Skin epidermis (tissue), 12 donors: ENCODE data around the gene XYLT1.

Source experiments
- H3K27ac ChIP-seq, 21 experiments: fragments of 200-600 bp; sonication (generic) in 11 of 21; one replicate each; pipeline ENCODE4 v1.5.0; 2020; ENCODE audit warnings: mild to moderate bottlenecking in 3 of 21, inconsistent platforms in 2 of 21, moderate library complexity in 2 of 21
- H3K4me3 ChIP-seq, 7 experiments: fragments of 200-600 bp; sonication (generic) in 2 of 7; one replicate each; pipeline ENCODE4 v1.5.0; 2020; ENCODE audit warnings: inconsistent platforms in 2 of 7, mild to moderate bottlenecking in 2 of 7, moderate library complexity in 1 of 7

XYLT1 gene

GRCh38 chr16:17465460-17465859 lies 5.3 kb downstream of the XYLT1 start:
- Histone ChIP-seq H3K27ac (no peak overlapping the region), H3K4me3 (no peak overlapping the region)

GRCh38 chr16:17463335-17463734 lies 7.4 kb downstream of the XYLT1 start:
- no peak overlapping the region for H3K4me3 ChIP-seq
- H3K27ac ChIP-seq: no peak overlapping the region

- Histone ChIP-seq H3K4me3 (no peak overlapping the region), H3K27ac (no peak overlapping the region)
These were observed 8.6 kb downstream of the XYLT1 start for GRCh38 chr16:17461951-17462729.

GRCh38 chr16:17460890-17461289 lies 9.9 kb downstream of the XYLT1 start:
- no peak overlapping the region for H3K27ac ChIP-seq
- H3K4me3 ChIP-seq: no peak overlapping the region

GRCh38 chr16:17459903-17460521 lies 10.7 kb downstream of the XYLT1 start:
- H3K27ac ChIP-seq: no peak overlapping the region
- H3K4me3 ChIP-seq: no peak overlapping the region

GRCh38 chr16:17457997-17458396 lies 12.8 kb downstream of the XYLT1 start:
- Histone ChIP-seq H3K27ac (no peak overlapping the region), H3K4me3 (no peak overlapping the region)

GRCh38 chr16:17457513-17457912 lies 13.2 kb downstream of the XYLT1 start:
- H3K4me3 ChIP-seq: no peak overlapping the region
- no peak overlapping the region for H3K27ac ChIP-seq

GRCh38 chr16:17454162-17454730 lies 16.5 kb downstream of the XYLT1 start:
- H3K27ac ChIP-seq: no peak overlapping the region
- no peak overlapping the region for H3K4me3 ChIP-seq

- H3K27ac ChIP-seq: peak overlapping the region in 1 of 21 experiments; percentile 33
- no peak overlapping the region for H3K4me3 ChIP-seq
These were observed 17.3 kb downstream of the XYLT1 start for GRCh38 chr16:17453364-17454038.

GRCh38 chr16:17452922-17453321 lies 17.8 kb downstream of the XYLT1 start:
- Histone ChIP-seq H3K27ac (no peak overlapping the region), H3K4me3 (no peak overlapping the region)

GRCh38 chr16:17451843-17452242 lies 18.9 kb downstream of the XYLT1 start:
- Histone ChIP-seq H3K4me3 (no peak overlapping the region), H3K27ac (peak overlapping the region in 2 of 21 experiments; percentile 42 to 72)

- H3K4me3 ChIP-seq: no peak overlapping the region
- H3K27ac ChIP-seq: no peak overlapping the region
These were observed 20.5 kb downstream of the XYLT1 start for GRCh38 chr16:17450291-17450690.

- no peak overlapping the region for H3K4me3 ChIP-seq
- H3K27ac ChIP-seq: peak overlapping the region in 13 of 21 experiments; percentile 3 to 83 (median 20)
These were observed 21.8 kb downstream of the XYLT1 start for GRCh38 chr16:17448640-17449638.

GRCh38 chr16:17447101-17447569 lies 23.6 kb downstream of the XYLT1 start:
- Histone ChIP-seq H3K27ac (peak overlapping the region in 1 of 21 experiments; percentile 83), H3K4me3 (no peak overlapping the region)

- Histone ChIP-seq H3K27ac (no peak overlapping the region), H3K4me3 (no peak overlapping the region)
These were observed 24.1 kb downstream of the XYLT1 start for GRCh38 chr16:17446661-17447060.

GRCh38 chr16:17445421-17445820 lies 25.3 kb downstream of the XYLT1 start:
- Histone ChIP-seq H3K4me3 (no peak overlapping the region), H3K27ac (no peak overlapping the region)

GRCh38 chr16:17444658-17445057 lies 26.1 kb downstream of the XYLT1 start:
- H3K4me3 ChIP-seq: no peak overlapping the region
- H3K27ac ChIP-seq: no peak overlapping the region

GRCh38 chr16:17440131-17440530 lies 30.6 kb downstream of the XYLT1 start:
- Histone ChIP-seq H3K4me3 (no peak overlapping the region), H3K27ac (no peak overlapping the region)

- H3K27ac ChIP-seq: no peak overlapping the region
These were observed 31.2 kb downstream of the XYLT1 start for GRCh38 chr16:17439580-17439979.

More at GRCh38 chr16:17439580-17439979, 31.2 kb downstream of the XYLT1 start:
- no peak overlapping the region for H3K4me3 ChIP-seq
